ENCODE results near the gene PRKACB. TPM values are rescaled to one million over a fixed set of nuclear protein-coding genes. Genes with fewer than 3 reads are reported as not detected.
A peak's percentile ranks its signal among the peaks of the same experiment; 100 is the strongest.
"Not testable (repeated sequence)": the region's sequence is repeated elsewhere in the genome, so short reads cannot be mapped to it uniquely, and the experiment has no call there.

The PRKACB gene
- total RNA-seq = 10 to 100 TPM in 1 of 4 donors, 1 to 10 TPM in 3; 4.4 to 12.3 (median 5.7) TPM

- no peak for TF ChIP-seq CTCF (IDR thresholded peaks at IDR 0.05)
- peak in 1 of 2 donors; percentile 23 for TF ChIP-seq POLR2A (IDR thresholded peaks at IDR 0.05)
- intact Hi-C loops (cut with DNase I; ENCODE audit: low total_unique reads) = no loop called here
- H3K4me3 ChIP-seq (ENCODE audit: low read depth, poor library complexity, severe bottlenecking) = no peak within 1 kb of the TSS
- 67 to 73% methylated on average over 2 of the region's 2 CpGs for WGBS, 2 donors
- no peak for DNase-seq (ENCODE audit: low spot score in 2 of 2)
Observed at GRCh38 chr1:84143796-84144565, at the start of gene PRKACB. Gene PRKACB (plus strand): TSS chr1:84144271. CDS start chr1:84144362, 91 bp downstream.

GRCh38 chr1:84095308-84095707, 48.8 kb upstream of the PRKACB start:
- intact Hi-C loops (cut with DNase I; ENCODE audit: low total_unique reads) = no loop called here
- H3K4me3 ChIP-seq (ENCODE audit: low read depth, poor library complexity, severe bottlenecking) = no peak overlapping the region
- no peak for DNase-seq (ENCODE audit: low spot score in 2 of 2)
- TF ChIP-seq CTCF (IDR thresholded peaks at IDR 0.05) = no peak
- no peak for TF ChIP-seq POLR2A (IDR thresholded peaks at IDR 0.05)

- no peak for DNase-seq (ENCODE audit: low spot score in 2 of 2)
- intact Hi-C loops (cut with DNase I; ENCODE audit: low total_unique reads) = no loop called here
- TF ChIP-seq CTCF (IDR thresholded peaks at IDR 0.05) = no peak
- TF ChIP-seq POLR2A (IDR thresholded peaks at IDR 0.05) = no peak
- H3K4me3 ChIP-seq (ENCODE audit: low read depth, poor library complexity, severe bottlenecking) = no peak overlapping the region
Observed at GRCh38 chr1:84096176-84096575, 47.9 kb upstream of the PRKACB start.

- TF ChIP-seq POLR2A (IDR thresholded peaks at IDR 0.05) (no peak), CTCF (IDR thresholded peaks at IDR 0.05) (no peak)
- no peak for DNase-seq (ENCODE audit: low spot score in 2 of 2)
- WGBS, 2 donors = 53 to 67% methylated on average over 1 of the region's 1 CpG
- intact Hi-C loops (cut with DNase I; ENCODE audit: low total_unique reads) = no loop called here
- H3K4me3 ChIP-seq (ENCODE audit: low read depth, poor library complexity, severe bottlenecking) = no peak overlapping the region
Observed at GRCh38 chr1:84101204-84101603, 42.9 kb upstream of the PRKACB start.

GRCh38 chr1:84103197-84103992, 40.7 kb upstream of the PRKACB start:
- TF ChIP-seq POLR2A (IDR thresholded peaks at IDR 0.05) (no peak), CTCF (IDR thresholded peaks at IDR 0.05) (no peak)
- no peak overlapping the region for H3K4me3 ChIP-seq (ENCODE audit: low read depth, poor library complexity, severe bottlenecking)
- intact Hi-C loops (cut with DNase I; ENCODE audit: low total_unique reads) = no loop called here
- 67 to 70% methylated on average over 3 of the region's 3 CpGs for WGBS, 2 donors
- no peak for DNase-seq (ENCODE audit: low spot score in 2 of 2)

- intact Hi-C loops (cut with DNase I; ENCODE audit: low total_unique reads); DNase-seq (ENCODE audit: low spot score in 2 of 2); H3K4me3 ChIP-seq (ENCODE audit: low read depth, poor library complexity, severe bottlenecking): not testable (repeated sequence)
- WGBS, 2 donors = 48 to 66% methylated on average over 1 of the region's 1 CpG
Observed at GRCh38 chr1:84107538-84107937, 36.5 kb upstream of the PRKACB start.

All from lower leg skin (tissue), 4 donors.